HG03066 (cell line): ENCODE measurements around the gene SIRPA.

Experiments used
- ATAC-seq: cut with Tn5 transposase; IDR thresholded peaks from one replicate; pipeline ENCODE4 v1.9.1; 2021; ENCODE audit warnings: low read depth; ENCODE audit not compliant: unreplicated experiment

The SIRPA gene

GRCh38 chr20:1928154-1928553, 32.9 kb downstream of the SIRPA start:
- no peak for ATAC-seq

- ATAC-seq, result no peak
Observed at GRCh38 chr20:1928782-1929181, 33.6 kb downstream of the SIRPA start.

GRCh38 chr20:1929460-1929859, 34.3 kb downstream of the SIRPA start:
- no peak for ATAC-seq

- ATAC-seq, result no peak
Observed at GRCh38 chr20:1930165-1930564, 35.0 kb downstream of the SIRPA start.

- ATAC-seq, result no peak
Observed at GRCh38 chr20:1931830-1932229, 36.6 kb downstream of the SIRPA start.

- ATAC-seq, result no peak
Observed at GRCh38 chr20:1932971-1933370, 37.8 kb downstream of the SIRPA start.

- ATAC-seq, result no peak
Observed at GRCh38 chr20:1933465-1933870, 38.3 kb downstream of the SIRPA start.

GRCh38 chr20:1934156-1934555, 38.9 kb downstream of the SIRPA start:
- ATAC-seq, result no peak

- ATAC-seq, result no peak
Observed at GRCh38 chr20:1934721-1935573, 39.7 kb downstream of the SIRPA start.

- no peak for ATAC-seq
Observed at GRCh38 chr20:1935696-1936366, 40.6 kb downstream of the SIRPA start.

- no peak for ATAC-seq
Observed at GRCh38 chr20:1937316-1937976, 42.2 kb downstream of the SIRPA start.

GRCh38 chr20:1938464-1939269, 43.5 kb downstream of the SIRPA start:
- no peak for ATAC-seq

- ATAC-seq, result no peak
Observed at GRCh38 chr20:1939270-1939595, 44.0 kb downstream of the SIRPA start.

GRCh38 chr20:1940581-1940980, 45.4 kb downstream of the SIRPA start:
- ATAC-seq, result no peak

- no peak for ATAC-seq
Observed at GRCh38 chr20:1941226-1941625, 46.0 kb downstream of the SIRPA start.

GRCh38 chr20:1942061-1942460, 46.9 kb downstream of the SIRPA start:
- ATAC-seq, result no peak

GRCh38 chr20:1942486-1943274, 47.5 kb downstream of the SIRPA start:
- ATAC-seq, result no peak

- ATAC-seq, result no peak
Observed at GRCh38 chr20:1943275-1944002, 48.2 kb downstream of the SIRPA start.

- no peak for ATAC-seq
Observed at GRCh38 chr20:1944345-1945091, 49.3 kb downstream of the SIRPA start.
